AG09319 (cell line): ENCODE measurements around the gene PHC2.

Experiments
- DNase-seq: peaks from one replicate; pipeline ENCODE4 v3.0.0-alpha.2; 2010; ENCODE audit warnings: low read depth; ENCODE audit errors: extremely low read depth
- TF ChIP-seq, protein P1 (sequence below): IDR thresholded peaks from 2 replicates; pipeline ENCODE4 v1.5.1; 2011; ENCODE audit warnings: low read depth, mild to moderate bottlenecking, inconsistent platforms, low read length, moderate library complexity

Gene PHC2, protein sequence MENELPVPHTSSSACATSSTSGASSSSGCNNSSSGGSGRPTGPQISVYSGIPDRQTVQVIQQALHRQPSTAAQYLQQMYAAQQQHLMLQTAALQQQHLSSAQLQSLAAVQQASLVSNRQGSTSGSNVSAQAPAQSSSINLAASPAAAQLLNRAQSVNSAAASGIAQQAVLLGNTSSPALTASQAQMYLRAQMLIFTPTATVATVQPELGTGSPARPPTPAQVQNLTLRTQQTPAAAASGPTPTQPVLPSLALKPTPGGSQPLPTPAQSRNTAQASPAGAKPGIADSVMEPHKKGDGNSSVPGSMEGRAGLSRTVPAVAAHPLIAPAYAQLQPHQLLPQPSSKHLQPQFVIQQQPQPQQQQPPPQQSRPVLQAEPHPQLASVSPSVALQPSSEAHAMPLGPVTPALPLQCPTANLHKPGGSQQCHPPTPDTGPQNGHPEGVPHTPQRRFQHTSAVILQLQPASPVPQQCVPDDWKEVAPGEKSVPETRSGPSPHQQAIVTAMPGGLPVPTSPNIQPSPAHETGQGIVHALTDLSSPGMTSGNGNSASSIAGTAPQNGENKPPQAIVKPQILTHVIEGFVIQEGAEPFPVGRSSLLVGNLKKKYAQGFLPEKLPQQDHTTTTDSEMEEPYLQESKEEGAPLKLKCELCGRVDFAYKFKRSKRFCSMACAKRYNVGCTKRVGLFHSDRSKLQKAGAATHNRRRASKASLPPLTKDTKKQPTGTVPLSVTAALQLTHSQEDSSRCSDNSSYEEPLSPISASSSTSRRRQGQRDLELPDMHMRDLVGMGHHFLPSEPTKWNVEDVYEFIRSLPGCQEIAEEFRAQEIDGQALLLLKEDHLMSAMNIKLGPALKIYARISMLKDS

DNA sequence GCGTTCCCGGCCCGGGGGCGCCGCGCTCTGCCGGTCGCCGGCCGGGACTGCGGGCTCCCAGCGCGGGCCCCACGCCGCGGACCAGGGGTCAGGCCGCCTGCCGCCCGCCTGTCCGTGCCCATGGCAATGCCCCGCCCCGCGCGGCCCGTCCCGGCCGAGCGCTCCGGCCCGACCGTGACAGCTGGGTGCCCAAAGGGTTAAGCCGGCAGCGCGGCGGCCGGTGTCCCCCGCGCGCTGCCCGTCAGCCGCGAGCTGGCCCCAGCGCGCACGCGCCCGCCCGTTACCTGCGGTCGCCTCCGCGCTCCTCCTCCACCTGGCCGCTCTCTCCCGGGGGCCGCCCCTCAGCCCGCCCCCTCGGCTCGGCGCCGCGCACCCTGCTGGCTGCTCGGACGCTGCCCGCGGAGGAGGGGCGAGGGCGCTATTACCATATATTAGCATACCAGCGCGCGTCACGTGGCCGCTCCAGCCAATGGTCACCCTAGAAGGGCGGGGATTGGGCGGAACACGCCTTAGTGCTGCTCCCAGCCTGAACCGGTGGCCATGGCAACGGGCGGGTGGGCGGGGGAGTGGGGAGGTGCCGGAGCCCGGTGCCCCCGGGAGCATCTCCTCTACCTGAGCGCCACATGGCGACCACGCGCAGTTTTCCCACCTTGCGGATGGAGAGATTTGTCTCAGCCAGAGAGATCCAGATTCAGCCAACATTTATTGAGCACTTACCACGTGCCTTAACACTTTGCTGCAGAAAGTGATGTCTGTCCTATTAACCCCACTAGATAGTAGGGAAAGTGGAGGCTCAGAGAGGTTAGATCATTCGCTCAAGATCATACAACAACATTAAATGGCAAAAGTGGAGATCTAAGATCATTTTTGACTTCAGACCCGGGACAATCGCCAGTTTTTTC, at the start of gene PHC2:
TSS of gene PHC2 (minus strand) at position 404 of the 902 bp plus-strand sequence. CDS start 55,556 bp downstream, outside the sequence.
- DNase-seq, result peak; percentile 86
- TF ChIP-seq, protein P1, sequence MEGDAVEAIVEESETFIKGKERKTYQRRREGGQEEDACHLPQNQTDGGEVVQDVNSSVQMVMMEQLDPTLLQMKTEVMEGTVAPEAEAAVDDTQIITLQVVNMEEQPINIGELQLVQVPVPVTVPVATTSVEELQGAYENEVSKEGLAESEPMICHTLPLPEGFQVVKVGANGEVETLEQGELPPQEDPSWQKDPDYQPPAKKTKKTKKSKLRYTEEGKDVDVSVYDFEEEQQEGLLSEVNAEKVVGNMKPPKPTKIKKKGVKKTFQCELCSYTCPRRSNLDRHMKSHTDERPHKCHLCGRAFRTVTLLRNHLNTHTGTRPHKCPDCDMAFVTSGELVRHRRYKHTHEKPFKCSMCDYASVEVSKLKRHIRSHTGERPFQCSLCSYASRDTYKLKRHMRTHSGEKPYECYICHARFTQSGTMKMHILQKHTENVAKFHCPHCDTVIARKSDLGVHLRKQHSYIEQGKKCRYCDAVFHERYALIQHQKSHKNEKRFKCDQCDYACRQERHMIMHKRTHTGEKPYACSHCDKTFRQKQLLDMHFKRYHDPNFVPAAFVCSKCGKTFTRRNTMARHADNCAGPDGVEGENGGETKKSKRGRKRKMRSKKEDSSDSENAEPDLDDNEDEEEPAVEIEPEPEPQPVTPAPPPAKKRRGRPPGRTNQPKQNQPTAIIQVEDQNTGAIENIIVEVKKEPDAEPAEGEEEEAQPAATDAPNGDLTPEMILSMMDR, result no peak; the same call in 1 of the 2 replicates

DNA sequence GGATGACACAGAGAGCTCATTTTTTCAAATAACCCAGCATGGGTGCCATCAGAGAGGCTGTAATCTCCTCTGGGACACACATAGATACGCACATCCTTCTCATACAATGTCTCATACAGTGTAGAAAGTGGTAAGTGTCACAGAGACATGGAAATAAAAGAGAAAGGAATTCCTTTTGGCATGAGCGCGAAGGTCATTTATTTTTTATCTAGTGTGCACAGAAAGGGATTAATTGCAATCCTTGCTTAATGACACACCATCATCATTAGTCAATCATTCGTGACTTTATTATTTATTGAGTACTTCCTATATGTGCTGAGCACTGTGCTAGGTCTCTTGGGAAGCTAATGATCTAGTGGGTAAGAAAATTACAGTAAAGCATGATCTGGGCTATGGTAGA, 46.6 kb upstream of the PHC2 start:
- no peak for DNase-seq
- TF ChIP-seq, protein P1, result no peak

DNA sequence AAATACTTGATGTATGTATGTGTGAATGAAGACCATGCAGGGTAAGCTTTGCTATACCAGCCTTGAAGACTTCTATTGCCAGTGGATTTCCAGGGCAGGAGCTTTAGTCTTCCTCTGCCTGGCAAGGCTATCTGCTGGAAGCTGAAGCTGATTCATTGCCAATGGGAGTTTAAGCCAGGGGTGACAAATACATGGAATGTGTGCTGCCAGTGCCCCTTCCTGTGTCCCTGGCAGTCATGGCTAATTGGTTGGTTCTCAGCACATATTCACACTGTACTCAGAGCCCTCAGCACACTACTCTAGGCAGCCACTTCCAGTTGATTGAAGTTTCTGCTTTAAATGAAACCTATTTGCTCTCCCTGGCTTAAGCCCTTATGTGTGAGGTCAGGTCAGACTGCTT, 43.0 kb upstream of the PHC2 start:
- TF ChIP-seq, protein P1, result no peak

DNA sequence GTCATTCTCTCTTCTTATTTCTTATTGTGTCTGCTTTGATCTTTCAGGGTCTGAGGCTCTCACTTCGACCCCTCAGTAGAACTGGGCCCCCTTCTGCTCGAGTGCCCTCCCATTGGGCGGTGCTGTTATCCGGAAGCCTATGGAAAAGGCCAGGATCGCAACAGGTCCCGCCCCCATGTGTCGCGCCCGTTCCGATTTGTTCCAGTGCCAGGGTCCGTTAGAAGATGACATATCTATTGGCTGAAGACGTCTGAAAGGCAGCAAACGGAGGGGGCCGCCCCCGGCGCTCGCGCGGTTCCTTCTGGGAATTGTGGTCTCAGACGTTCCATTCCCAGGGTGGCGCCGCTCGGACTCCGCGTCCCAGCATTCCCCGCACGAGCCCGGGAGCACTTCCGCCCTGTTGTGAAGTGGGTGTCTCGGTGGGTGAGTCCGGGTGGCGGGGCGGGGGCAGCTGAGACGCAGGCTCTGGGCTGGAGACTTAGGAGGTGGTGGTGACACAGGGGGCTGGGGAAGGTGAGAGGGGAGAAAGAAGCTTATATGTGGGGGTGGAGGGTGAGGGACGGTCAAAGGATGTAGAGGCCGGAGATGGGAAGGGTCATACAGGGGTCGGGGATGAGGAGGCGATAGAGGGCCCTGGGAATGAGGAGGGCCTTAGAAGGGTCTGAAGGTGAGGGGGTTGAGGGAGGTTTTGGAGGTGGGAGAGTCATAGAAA, 41.5 kb upstream of the PHC2 start, which contains the start of gene ZSCAN20:
TSS of gene ZSCAN20 (plus strand) at position 377 of the 712 bp plus-strand sequence. CDS start 6,644 bp downstream, outside the sequence.
- peak; percentile 94 for DNase-seq
- TF ChIP-seq, protein P1, result no peak

More for the DNA sequence above, 43.0 kb upstream of the PHC2 start:
- no peak for DNase-seq

DNA sequence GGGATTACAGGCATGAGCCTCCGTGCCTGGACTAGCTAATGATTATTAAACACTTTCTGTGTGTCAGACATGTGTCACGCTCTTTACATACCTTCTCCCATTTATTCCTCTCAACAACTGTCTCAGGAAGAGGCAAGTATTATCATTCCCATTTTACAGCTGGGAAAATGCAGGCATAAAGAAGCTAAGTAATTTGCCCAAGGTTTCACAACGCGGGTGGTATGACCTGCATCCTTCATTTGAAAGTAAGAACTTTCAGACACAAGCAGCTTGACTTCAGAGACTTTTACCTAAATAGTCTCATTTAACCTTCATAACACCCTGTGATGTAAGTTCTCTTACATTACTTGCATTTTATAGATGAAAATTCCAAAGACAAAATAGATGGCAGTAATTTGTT, 40.5 kb upstream of the PHC2 start:
- DNase-seq, result no peak
- TF ChIP-seq, protein P1, result no peak

DNA sequence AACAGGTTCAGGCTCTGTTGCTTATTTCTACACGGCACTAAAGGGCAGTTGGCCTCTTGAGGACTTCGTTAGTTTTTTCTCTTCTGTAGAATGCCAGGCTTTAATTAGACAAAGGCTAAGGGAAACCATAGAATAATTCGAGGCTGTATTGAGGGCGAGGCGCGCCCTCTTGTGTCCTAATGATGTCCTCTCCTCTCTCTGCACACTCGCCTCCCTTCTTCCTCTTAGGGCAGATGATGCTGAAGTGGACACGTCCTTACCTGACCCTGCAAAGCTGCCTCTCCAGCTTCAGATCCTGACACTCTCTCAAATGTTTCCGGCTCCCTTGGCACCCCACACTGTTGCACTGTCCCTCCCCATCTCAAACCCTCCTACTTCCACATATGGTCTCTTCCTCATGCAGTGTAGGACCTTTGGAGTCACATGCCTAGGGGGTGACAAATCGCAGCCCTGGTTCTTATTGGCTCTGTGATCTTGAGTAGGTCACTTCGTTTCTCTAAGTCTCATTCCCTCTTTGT, 39.7 kb upstream of the PHC2 start:
- TF ChIP-seq, protein P1, result peak; percentile 80
- peak; percentile 67 for DNase-seq
